ENCODE measurements around the gene CHKB.
"Not testable (repeated sequence)": the region's sequence is repeated elsewhere in the genome, so short reads cannot be mapped to it uniquely, and the experiment has no call there.

Gene CHKB

GRCh38 chr22:50612528-50613221, 30.0 kb upstream of the CHKB start:
- DNase-seq (ENCODE audit: low spot score) (no peak), FAIRE-seq (no peak)

GRCh38 chr22:50612168-50612527, 29.5 kb upstream of the CHKB start:
- DNase-seq (ENCODE audit: low spot score) (no peak), FAIRE-seq (no peak)

- no peak for FAIRE-seq
- DNase-seq (ENCODE audit: low spot score) = no peak
Observed at GRCh38 chr22:50611341-50612060, 28.9 kb upstream of the CHKB start.

GRCh38 chr22:50610581-50610980, 27.9 kb upstream of the CHKB start:
- DNase-seq (ENCODE audit: low spot score) = no peak
- no peak for FAIRE-seq

- DNase-seq (ENCODE audit: low spot score) (no peak), FAIRE-seq (no peak)
Observed at GRCh38 chr22:50610041-50610451, 27.4 kb upstream of the CHKB start.

GRCh38 chr22:50609599-50609998, 26.9 kb upstream of the CHKB start:
- DNase-seq (ENCODE audit: low spot score) (no peak), FAIRE-seq (no peak)

GRCh38 chr22:50608996-50609395, 26.3 kb upstream of the CHKB start:
- no peak for DNase-seq (ENCODE audit: low spot score)
- FAIRE-seq = no peak

- DNase-seq (ENCODE audit: low spot score); FAIRE-seq: not testable (repeated sequence)
Observed at GRCh38 chr22:50608058-50608840, 25.6 kb upstream of the CHKB start.

GRCh38 chr22:50607659-50608020, 25.0 kb upstream of the CHKB start:
- no peak for FAIRE-seq
- DNase-seq (ENCODE audit: low spot score) = no peak

GRCh38 chr22:50606946-50607658, 24.5 kb upstream of the CHKB start:
- no peak for FAIRE-seq

GRCh38 chr22:50606165-50606945, 23.7 kb upstream of the CHKB start:
- no peak for FAIRE-seq
- no peak for DNase-seq (ENCODE audit: low spot score)

More at GRCh38 chr22:50606946-50607658, 24.5 kb upstream of the CHKB start:
- DNase-seq (ENCODE audit: low spot score) = no peak

- DNase-seq (ENCODE audit: low spot score) (no peak), FAIRE-seq (no peak)
Observed at GRCh38 chr22:50605613-50606074, 23.0 kb upstream of the CHKB start.

GRCh38 chr22:50605002-50605612, 22.5 kb upstream of the CHKB start:
- FAIRE-seq = no peak

GRCh38 chr22:50604256-50605001, 21.8 kb upstream of the CHKB start:
- FAIRE-seq = no peak

More at GRCh38 chr22:50605002-50605612, 22.5 kb upstream of the CHKB start:
- no peak for DNase-seq (ENCODE audit: low spot score)

GRCh38 chr22:50603511-50604255, 21.0 kb upstream of the CHKB start:
- DNase-seq (ENCODE audit: low spot score) (no peak), FAIRE-seq (no peak)

More at GRCh38 chr22:50604256-50605001, 21.8 kb upstream of the CHKB start:
- no peak for DNase-seq (ENCODE audit: low spot score)

- FAIRE-seq (no peak), DNase-seq (ENCODE audit: low spot score) (no peak)
Observed at GRCh38 chr22:50602338-50602700, 19.7 kb upstream of the CHKB start.

- no peak for DNase-seq (ENCODE audit: low spot score)
- no peak for FAIRE-seq
Observed at GRCh38 chr22:50601669-50602337, 19.2 kb upstream of the CHKB start.

- FAIRE-seq (no peak), DNase-seq (ENCODE audit: low spot score) (no peak)
Observed at GRCh38 chr22:50600967-50601668, 18.5 kb upstream of the CHKB start.

Data from RCC 7860 (cell line).